ENCODE data around the gene NR1H4. TPM values are rescaled to one million over a fixed set of nuclear protein-coding genes. Genes with fewer than 3 reads are reported as not detected.

NR1H4 gene
- total RNA-seq, 1 experiment from 2014 or later: 0.55 TPM

GRCh38 chr12:100453951-100454350 is 19.7 kb upstream of the NR1H4 start:
- DNase-seq (ENCODE audit: low read depth in 1 of 2, low spot score in 2 of 2): no peak
- H3K27ac ChIP-seq: no peak overlapping the region
- H3K4me3 ChIP-seq: no peak overlapping the region
- H3K36me3 ChIP-seq: no peaks in the 10 kb centered on the region
- no peaks in the 10 kb centered on the region for H3K4me1 ChIP-seq (replicated peaks)
- no peaks in the 10 kb centered on the region for H3K9me3 ChIP-seq (replicated peaks)
- no peaks in the 10 kb centered on the region for H3K27me3 ChIP-seq (replicated peaks)

DNA sequence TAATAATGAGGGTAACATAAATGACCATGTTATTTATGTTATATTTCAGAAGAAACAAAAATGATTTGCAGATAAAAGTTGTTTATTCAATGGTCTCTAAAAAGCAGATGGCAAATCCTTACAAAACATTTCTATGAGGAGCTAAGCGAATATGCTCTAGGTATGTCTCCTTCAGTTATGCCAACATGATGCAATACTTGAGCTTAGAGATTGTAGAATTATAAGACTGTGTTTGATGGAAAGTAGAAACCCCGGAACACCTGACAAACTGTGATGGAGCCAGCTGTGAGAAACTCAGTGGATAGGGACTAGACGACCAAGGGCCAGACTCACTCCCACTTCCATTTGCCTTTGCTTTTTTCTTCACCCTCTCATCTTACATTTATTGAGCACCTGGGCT is 17.8 kb upstream of the NR1H4 start:
- no peak overlapping the region for H3K27ac ChIP-seq
- no peaks in the 10 kb centered on the region for H3K9me3 ChIP-seq (replicated peaks)
- DNase-seq (ENCODE audit: low read depth in 1 of 2, low spot score in 2 of 2): no peak
- H3K4me3 ChIP-seq: no peak overlapping the region
- no peaks in the 10 kb centered on the region for H3K4me1 ChIP-seq (replicated peaks)
- H3K27me3 ChIP-seq (replicated peaks): no peaks in the 10 kb centered on the region
- H3K36me3 ChIP-seq: no peaks in the 10 kb centered on the region

DNA sequence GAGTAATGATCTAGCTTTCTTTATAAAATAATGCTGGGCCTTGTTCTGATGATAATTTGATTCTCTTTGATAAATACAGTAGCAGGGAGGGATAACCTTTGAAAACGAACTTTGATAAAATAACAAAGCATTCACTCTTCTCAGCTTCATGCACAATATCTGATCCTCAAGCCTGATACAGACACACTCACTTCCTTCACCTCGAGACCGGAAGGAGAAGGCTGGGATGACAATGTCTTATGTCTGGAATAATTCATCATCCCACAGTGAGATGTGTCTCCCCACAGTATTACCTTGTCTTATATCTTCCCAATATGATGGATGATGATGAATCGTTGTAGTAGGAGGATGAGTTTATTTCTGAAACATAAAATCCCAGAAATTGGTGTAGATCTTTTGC is 15.5 kb upstream of the NR1H4 start:
- no peaks in the 10 kb centered on the region for H3K27me3 ChIP-seq (replicated peaks)
- no peaks in the 10 kb centered on the region for H3K9me3 ChIP-seq (replicated peaks)
- H3K27ac ChIP-seq: no peak overlapping the region
- no peaks in the 10 kb centered on the region for H3K36me3 ChIP-seq
- no peak for DNase-seq (ENCODE audit: low read depth in 1 of 2, low spot score in 2 of 2)
- no peak overlapping the region for H3K4me3 ChIP-seq
- H3K4me1 ChIP-seq (replicated peaks): no peaks in the 10 kb centered on the region

DNA sequence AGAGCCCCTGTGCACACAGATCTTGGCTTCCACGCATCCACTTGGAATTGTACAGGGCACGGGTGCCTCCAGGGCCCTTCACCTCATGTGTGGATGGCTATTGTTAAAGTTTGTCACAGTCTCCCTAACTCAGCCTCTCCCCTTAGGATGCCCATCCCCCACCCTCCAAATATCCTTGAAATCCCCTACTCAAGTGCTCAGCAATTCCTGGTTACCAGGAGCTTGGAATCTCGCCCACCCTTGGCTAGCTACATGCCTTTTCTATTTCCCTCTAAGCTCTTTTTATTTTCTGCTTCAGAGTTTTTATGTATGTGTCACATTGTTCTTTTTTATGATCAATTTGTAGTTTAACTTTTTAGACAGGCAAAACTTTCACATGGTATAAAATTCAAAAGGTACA is 13.0 kb upstream of the NR1H4 start:
- Histone ChIP-seq H3K9me3 (replicated peaks) (no peaks in the 10 kb centered on the region), H3K36me3 (no peaks in the 10 kb centered on the region), H3K27me3 (replicated peaks) (no peaks in the 10 kb centered on the region), H3K4me3 (no peak overlapping the region), H3K27ac (no peak overlapping the region), H3K4me1 (replicated peaks) (no peaks in the 10 kb centered on the region)
- no peak for DNase-seq (ENCODE audit: low read depth in 1 of 2, low spot score in 2 of 2)

- H3K9me3 ChIP-seq (replicated peaks): no peaks in the 10 kb centered on the region
- DNase-seq (ENCODE audit: low read depth in 1 of 2, low spot score in 2 of 2): no peak
- H3K36me3 ChIP-seq: no peaks in the 10 kb centered on the region
- H3K27ac ChIP-seq: no peak overlapping the region
- H3K4me3 ChIP-seq: no peak overlapping the region
- no peaks in the 10 kb centered on the region for H3K4me1 ChIP-seq (replicated peaks)
- no peaks in the 10 kb centered on the region for H3K27me3 ChIP-seq (replicated peaks)
Measured at GRCh38 chr12:100461330-100461973, 12.2 kb upstream of the NR1H4 start.

GRCh38 chr12:100463661-100464060 is 10.0 kb upstream of the NR1H4 start:
- Histone ChIP-seq H3K9me3 (replicated peaks) (no peaks in the 10 kb centered on the region), H3K27ac (no peak overlapping the region), H3K27me3 (replicated peaks) (no peaks in the 10 kb centered on the region; the same call in 1 of the 2 replicates), H3K4me3 (no peak overlapping the region), H3K4me1 (replicated peaks) (no peaks in the 10 kb centered on the region), H3K36me3 (no peaks in the 10 kb centered on the region)
- no peak for DNase-seq (ENCODE audit: low read depth in 1 of 2, low spot score in 2 of 2)

DNA sequence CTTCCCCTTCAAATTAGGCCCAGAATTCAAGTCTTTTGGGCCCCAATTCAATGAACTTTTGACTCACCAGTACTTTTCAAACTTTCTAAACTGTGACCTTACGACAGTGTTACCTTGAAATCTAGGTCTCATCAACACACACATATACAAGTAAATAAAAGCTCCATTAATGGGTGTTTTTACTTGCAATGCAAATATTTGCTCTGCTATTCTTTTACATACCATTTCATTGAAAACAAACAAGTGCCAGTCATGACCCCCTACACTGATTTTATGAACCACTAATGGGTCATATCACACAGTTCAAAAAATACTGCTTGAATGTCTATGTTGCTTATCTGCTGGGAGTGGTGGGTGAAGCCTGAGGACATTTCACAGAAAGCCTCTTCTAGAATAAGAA is 9.1 kb upstream of the NR1H4 start:
- DNase-seq (ENCODE audit: low read depth in 1 of 2, low spot score in 2 of 2): no peak
- no peaks in the 10 kb centered on the region for H3K4me1 ChIP-seq (replicated peaks)
- no peaks in the 10 kb centered on the region for H3K9me3 ChIP-seq (replicated peaks)
- H3K27me3 ChIP-seq (replicated peaks): no peaks in the 10 kb centered on the region; the same call in 1 of the 2 replicates
- no peaks in the 10 kb centered on the region for H3K36me3 ChIP-seq
- H3K27ac ChIP-seq: no peak overlapping the region
- H3K4me3 ChIP-seq: no peak overlapping the region

DNA sequence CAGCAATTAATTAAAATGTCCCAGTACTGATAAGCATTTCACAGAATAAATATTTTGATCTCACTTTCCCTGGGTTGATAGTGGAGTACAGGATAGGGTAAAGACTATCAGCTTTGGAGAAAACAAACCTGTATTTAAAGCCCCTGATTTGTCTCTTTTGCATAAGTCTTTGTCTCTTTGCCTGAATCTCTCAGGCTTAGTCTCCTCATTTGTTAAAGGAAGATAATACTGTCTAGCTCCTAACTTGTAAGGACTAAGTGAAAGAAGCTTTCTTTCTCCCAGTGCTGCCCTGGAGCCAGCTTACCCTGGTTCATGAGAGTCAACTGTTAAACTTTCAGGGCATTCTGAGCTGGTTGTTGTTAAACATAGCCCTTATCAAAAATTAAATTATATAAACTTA is 5.5 kb upstream of the NR1H4 start:
- Histone ChIP-seq H3K9me3 (replicated peaks) (no peaks in the 10 kb centered on the region), H3K36me3 (no peaks in the 10 kb centered on the region)

DNA sequence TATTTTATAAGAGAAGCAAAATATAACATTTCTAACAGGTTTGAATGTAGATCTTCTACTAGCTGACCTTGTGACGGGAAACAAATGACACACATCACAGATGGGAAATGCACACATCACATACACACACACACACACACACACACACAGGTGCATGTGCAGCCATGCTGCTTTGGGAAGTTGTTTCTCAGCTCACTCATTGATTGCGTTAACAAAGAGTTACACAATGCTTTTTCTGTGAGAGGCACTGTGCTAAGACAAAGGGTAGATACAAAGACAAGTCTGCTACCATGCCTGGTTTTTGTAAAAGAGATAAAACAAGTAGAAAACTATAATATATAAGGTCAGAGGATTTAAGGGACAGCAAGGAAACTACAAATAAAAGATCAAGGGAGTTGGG is 1.3 kb upstream of the NR1H4 start:
- DNase-seq (ENCODE audit: low read depth in 1 of 2, low spot score in 2 of 2): no peak
- H3K4me1 ChIP-seq (replicated peaks): peaks cover 7% of the 10 kb centered on the region
- no peak overlapping the region for H3K4me3 ChIP-seq
- no peaks in the 10 kb centered on the region; the same call in 1 of the 2 replicates for H3K27me3 ChIP-seq (replicated peaks)
- no peaks in the 10 kb centered on the region for H3K9me3 ChIP-seq (replicated peaks)
- H3K27ac ChIP-seq: no peak overlapping the region
- no peaks in the 10 kb centered on the region for H3K36me3 ChIP-seq

More for the DNA sequence above, 5.5 kb upstream of the NR1H4 start:
- no peak for DNase-seq (ENCODE audit: low read depth in 1 of 2, low spot score in 2 of 2)
- Histone ChIP-seq H3K4me3 (no peak overlapping the region), H3K4me1 (replicated peaks) (peaks cover 3% of the 10 kb centered on the region), H3K27me3 (replicated peaks) (no peaks in the 10 kb centered on the region; the same call in 1 of the 2 replicates), H3K27ac (no peak overlapping the region)

GRCh38 chr12:100473050-100473715 is 483 bp upstream of the NR1H4 start:
- no peak overlapping the region for H3K4me3 ChIP-seq
- H3K27ac ChIP-seq: peak overlapping the region; percentile 12
- H3K4me1 ChIP-seq (replicated peaks): peaks cover 7% of the 10 kb centered on the region
- DNase-seq (ENCODE audit: low read depth in 1 of 2, low spot score in 2 of 2): peak in 1 of 2 experiments; percentile 68
- H3K9me3 ChIP-seq (replicated peaks): no peaks in the 10 kb centered on the region
- no peaks in the 10 kb centered on the region; the same call in 1 of the 2 replicates for H3K27me3 ChIP-seq (replicated peaks)
- H3K36me3 ChIP-seq: no peaks in the 10 kb centered on the region

GRCh38 chr12:100474617-100475016 is 951 bp downstream of the NR1H4 start:
- no peaks in the 10 kb centered on the region for H3K36me3 ChIP-seq
- H3K4me3 ChIP-seq: no peak overlapping the region
- no peak for DNase-seq (ENCODE audit: low read depth in 1 of 2, low spot score in 2 of 2)
- H3K27me3 ChIP-seq (replicated peaks): no peaks in the 10 kb centered on the region
- H3K9me3 ChIP-seq (replicated peaks): no peaks in the 10 kb centered on the region
- H3K27ac ChIP-seq: no peak overlapping the region
- peaks cover 7% of the 10 kb centered on the region for H3K4me1 ChIP-seq (replicated peaks)

DNA sequence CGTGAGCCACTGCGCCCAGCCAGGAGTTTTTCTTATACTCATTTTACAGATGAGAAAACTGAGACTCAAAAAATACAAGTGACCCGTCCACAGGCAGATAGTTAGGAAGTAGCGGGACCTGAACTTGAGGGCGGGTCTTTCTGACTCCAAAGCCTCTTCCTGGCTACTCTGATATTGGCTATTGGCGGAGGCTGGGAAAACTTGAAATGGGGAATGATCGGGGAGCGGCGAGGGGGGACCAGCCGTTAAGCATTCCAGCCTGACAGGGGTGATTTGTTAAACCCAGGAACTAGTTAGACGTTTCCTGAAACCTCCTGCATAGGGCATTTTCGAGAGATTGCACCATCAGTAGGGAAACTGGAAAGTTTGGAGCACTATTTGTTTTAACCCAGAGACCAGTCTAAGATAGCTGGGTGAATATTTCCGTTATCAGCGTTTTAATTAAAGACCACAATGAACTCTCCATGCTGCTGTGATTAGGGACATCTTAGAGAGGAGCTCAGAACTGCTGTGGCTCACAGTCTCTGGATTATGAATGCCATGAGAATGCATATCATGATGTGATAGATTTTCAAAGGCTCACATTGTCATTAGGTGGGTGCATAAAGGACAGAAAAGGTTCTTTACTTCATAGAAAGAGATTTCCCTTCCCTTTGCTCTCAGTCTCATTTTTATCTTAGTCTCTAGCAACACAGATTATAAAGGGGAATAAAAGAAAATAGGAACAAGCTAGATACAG is 2.5 kb downstream of the NR1H4 start:
- Histone ChIP-seq H3K36me3 (no peaks in the 10 kb centered on the region), H3K27me3 (replicated peaks) (no peaks in the 10 kb centered on the region), H3K4me1 (replicated peaks) (peaks cover 13% of the 10 kb centered on the region), H3K27ac (no peak overlapping the region), H3K9me3 (replicated peaks) (no peaks in the 10 kb centered on the region), H3K4me3 (no peak overlapping the region)
- DNase-seq (ENCODE audit: low read depth in 1 of 2, low spot score in 2 of 2): no peak

- no peak overlapping the region for H3K4me3 ChIP-seq
- peaks cover 20% of the 10 kb centered on the region for H3K4me1 ChIP-seq (replicated peaks)
- no peaks in the 10 kb centered on the region for H3K9me3 ChIP-seq (replicated peaks)
- H3K36me3 ChIP-seq: no peaks in the 10 kb centered on the region
- peak overlapping the region; percentile 23; the same call in 1 of the 2 replicates for H3K27ac ChIP-seq
- peak in 1 of 2 experiments; percentile 27 for DNase-seq (ENCODE audit: low read depth in 1 of 2, low spot score in 2 of 2)
- no peaks in the 10 kb centered on the region for H3K27me3 ChIP-seq (replicated peaks)
Measured at GRCh38 chr12:100481021-100481420, 7.4 kb downstream of the NR1H4 start.
